MCF 10A (cell line): ENCODE results near the gene KRTAP4-6. TPM values are rescaled to one million over a fixed set of nuclear protein-coding genes. Genes with fewer than 3 reads are reported as not detected.
"Not testable (repeated sequence)": the region's sequence is repeated elsewhere in the genome, so short reads cannot be mapped to it uniquely, and the experiment has no call there.

ENCODE experiments used
- Bru-seq: library from RNA; stranded (reverse); fragments of 400-500 nt; gene quantifications from one replicate; lab custom pipeline; 2021; lab: Mats Ljungman, UMichigan
- BruChase-seq, 2 experiments: library from RNA; stranded (reverse); fragments of 400-500 nt; gene quantifications; one replicate each; lab custom pipeline; 2021; lab: Mats Ljungman, UMichigan
- BruUV-seq: library from RNA; stranded (reverse); fragments of 400-500 nt; replicated peaks from 2 replicates; lab custom pipeline; 2021; lab: Mats Ljungman, UMichigan
- CTCF ChIA-PET: fragments of 300-600 bp; sonication (Branson Sonifier 250); formaldehyde crosslinking; extraction: SDS; loops from one replicate; lab custom pipeline; 2021; ENCODE audit warnings: antibody characterized with exemption, inconsistent platforms; lab: Yijun Ruan, JAX
- POLR2A ChIA-PET: fragments of 300-600, 350-650 bp; sonication (Branson Sonifier 250); formaldehyde crosslinking; extraction: SDS; loops from one replicate; lab custom pipeline; 2020; ENCODE audit warnings: antibody characterized with exemption, inconsistent platforms; lab: Yijun Ruan, JAX
- DNase-seq: peaks from one replicate; pipeline ENCODE4 v3.0.0-alpha.2; 2018; ENCODE audit not compliant: unreplicated experiment
- H3K27ac Mint-ChIP-seq: one replicate; pipeline ENCODE4 v1.8.0; 2022; ENCODE audit warnings: mild to moderate bottlenecking, low read depth, mixed read lengths; ENCODE audit not compliant: unreplicated experiment
- H3K27me3 Mint-ChIP-seq: one replicate; pipeline ENCODE4 v1.8.0; 2022; ENCODE audit warnings: mixed read lengths; ENCODE audit not compliant: insufficient read depth, unreplicated experiment
- H3K36me3 Mint-ChIP-seq: one replicate; pipeline ENCODE4 v1.8.0; 2022; ENCODE audit warnings: mild to moderate bottlenecking, moderate library complexity, mixed read lengths; ENCODE audit not compliant: insufficient read depth, unreplicated experiment
- H3K4me1 Mint-ChIP-seq: one replicate; pipeline ENCODE4 v1.8.0; 2022; ENCODE audit warnings: mixed read lengths; ENCODE audit not compliant: insufficient read depth, unreplicated experiment
- H3K4me3 Mint-ChIP-seq: one replicate; pipeline ENCODE4 v1.8.0; 2022; ENCODE audit warnings: mild to moderate bottlenecking, moderate library complexity, mixed read lengths; ENCODE audit not compliant: unreplicated experiment
- H3K9me3 Mint-ChIP-seq: one replicate; pipeline ENCODE4 v1.8.0; 2022; ENCODE audit warnings: mixed read lengths; ENCODE audit not compliant: unreplicated experiment
- CTCF ChIP-seq: fragments of 200-600 bp; IDR thresholded peaks from one replicate; pipeline ENCODE4 v1.8.0; 2022; ENCODE audit warnings: antibody characterized with exemption, mild to moderate bottlenecking; ENCODE audit not compliant: unreplicated experiment
- intact Hi-C: fragments of 100-400 bp; cut with micrococcal nuclease; formaldehyde crosslinking; loops from 2 replicates; pipeline ENCODE4 v1.14.1; 2022
- long read RNA-seq: library from polyadenylated mRNA; stranded (forward); transcript quantifications from one replicate; pipeline ENCODE4 v2.0.0, GENCODE V29; 2022
- total RNA-seq: library from RNA; stranded (reverse); gene quantifications from 2 replicates; pipeline ENCODE4 v1.2.3, GENCODE V29; 2022

KRTAP4-6 gene
- not detected in 2 replicates for total RNA-seq
- not detected for Bru-seq, nascent RNA
- BruChase-seq, experiment 1, labeled RNA remaining after a 6-hour chase, result not detected
- not detected for BruChase-seq, experiment 2, labeled RNA remaining after a 2-hour chase
- long read RNA-seq, result 0 reads

GRCh38 chr17:41140360-41141131, at the start of gene KRTAP4-6:
Gene KRTAP4-6, minus strand, starts transcription at chr17:41140544. Its CDS starts 57 bp downstream, at chr17:41140487.
- Mint-ChIP-seq H3K36me3 (peaks cover 6% of the 10 kb centered on the region), H3K27me3 (no peaks in the 10 kb centered on the region), H3K4me1 (peaks cover 6% of the 10 kb centered on the region), H3K4me3 (no peak within 1 kb of the TSS), H3K9me3 (peaks cover 27% of the 10 kb centered on the region), H3K27ac (peak within 1 kb of the TSS; percentile 3)
- peak; percentile 49 for DNase-seq
- ChIA-PET CTCF (interaction anchor here (0.6 kb wide), 1 partner anchor 523 kb away, joined by 3 read pairs; no protein-coding TSS in a partner anchor), POLR2A (interaction anchor here (0.6 to 1.7 kb wide), 6 partner anchors 9 to 972 kb away, joined by 3 to 5 read pairs (median 4); partner anchors contain the start of gene KRT32)
- intact Hi-C loops, result loop anchor here (2.0 kb wide), 1 partner anchor 232 kb away; no protein-coding TSS in a partner anchor
- no TSS peak for BruUV-seq
- no peak for TF ChIP-seq CTCF

- POLR2A ChIA-PET, result interaction anchor here (0.6 kb wide), 1 partner anchor 351 kb away, joined by 3 read pairs; no protein-coding TSS in a partner anchor
- H3K9me3 Mint-ChIP-seq, H3K27ac Mint-ChIP-seq, H3K4me1 Mint-ChIP-seq, H3K36me3 Mint-ChIP-seq, DNase-seq, intact Hi-C loops, BruUV-seq, CTCF ChIA-PET, H3K4me3 Mint-ChIP-seq: not testable (repeated sequence)
- H3K27me3 Mint-ChIP-seq, result peaks cover 53% of the 10 kb centered on the region
These were observed 49.5 kb upstream of the KRTAP4-6 start, which contains the start of gene KRTAP9-1 for GRCh38 chr17:41189837-41190318. Gene KRTAP9-1, plus strand, starts transcription at chr17:41189887. Its CDS starts 0 bp downstream, at chr17:41189887.

- no peak for TF ChIP-seq CTCF
- no peak for DNase-seq
- intact Hi-C loops, result no loop called here
- no peaks in the 10 kb centered on the region for H3K4me1 Mint-ChIP-seq
- ChIA-PET CTCF (interaction anchor here (0.6 to 1.5 kb wide), 2 partner anchors 136 to 389 kb away, joined by 3 read pairs; no protein-coding TSS in a partner anchor), POLR2A (interaction anchor here (0.5 to 1.2 kb wide), 4 partner anchors 25 to 503 kb away, joined by 3 to 5 read pairs (median 4); no protein-coding TSS in a partner anchor)
- no peak overlapping the region for H3K27ac Mint-ChIP-seq
- peaks cover 64% of the 10 kb centered on the region for H3K27me3 Mint-ChIP-seq
- BruUV-seq, result no TSS peak
- H3K9me3 Mint-ChIP-seq, result no peaks in the 10 kb centered on the region
- no peak overlapping the region for H3K4me3 Mint-ChIP-seq
- H3K36me3 Mint-ChIP-seq, result no peaks in the 10 kb centered on the region
These were observed 46.5 kb upstream of the KRTAP4-6 start for GRCh38 chr17:41186872-41187271.

GRCh38 chr17:41185001-41185400, 44.7 kb upstream of the KRTAP4-6 start:
- no peak for TF ChIP-seq CTCF
- POLR2A ChIA-PET, result no interaction called here
- Mint-ChIP-seq H3K36me3 (no peaks in the 10 kb centered on the region), H3K9me3 (no peaks in the 10 kb centered on the region), H3K27ac (no peak overlapping the region), H3K4me1 (no peaks in the 10 kb centered on the region), H3K4me3 (no peak overlapping the region), H3K27me3 (peaks cover 46% of the 10 kb centered on the region)
- DNase-seq, result no peak
- intact Hi-C loops, result no loop called here
- CTCF ChIA-PET, result interaction anchor here (0.7 kb wide), 1 partner anchor 138 kb away, joined by 5 read pairs; no protein-coding TSS in a partner anchor
- no TSS peak for BruUV-seq
